ENCODE measurements around the gene PAK5.

DNA sequence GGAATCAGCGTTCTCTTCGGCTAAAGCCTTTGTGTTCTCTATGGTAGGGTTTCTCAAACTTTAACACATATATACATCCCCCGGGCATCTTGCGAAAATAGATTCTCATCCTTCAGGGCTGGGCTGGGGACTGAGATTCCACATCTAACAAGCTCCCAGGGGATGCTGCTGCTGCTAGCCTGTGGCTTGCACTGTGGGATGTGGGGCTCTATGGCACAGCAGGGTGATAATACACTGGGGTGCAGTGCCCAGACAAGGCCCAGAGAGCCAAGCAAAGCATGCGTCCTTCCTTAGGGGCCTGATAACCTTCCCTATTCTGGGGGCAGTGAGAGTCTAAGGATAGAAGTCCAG, 222.4 kb downstream of the PAK5 start:
- TF ChIP-seq CTCF (optimal IDR thresholded peaks at IDR 0.05 in 1 of 3, IDR thresholded peaks at IDR 0.05 in 1 of 3, conservative IDR thresholded peaks at IDR 0.05 in 1 of 3; ENCODE audit: extremely low read depth in 1 of 3, insufficient read depth in 2 of 3, low read length in 3 of 3): no peak
- TF ChIP-seq EZH2 (IDR thresholded peaks at IDR 0.05; ENCODE audit: low read length): no peak
